ENCODE results near the gene SHROOM2. TPM values are rescaled to one million over a fixed set of nuclear protein-coding genes. Genes with fewer than 3 reads are reported as not detected.
"Not testable (repeated sequence)": the region's sequence is repeated elsewhere in the genome, so short reads cannot be mapped to it uniquely, and the experiment has no call there.

Gene SHROOM2
- total RNA-seq, 1 donor from 2014 or later, result 8.8 TPM

DNA sequence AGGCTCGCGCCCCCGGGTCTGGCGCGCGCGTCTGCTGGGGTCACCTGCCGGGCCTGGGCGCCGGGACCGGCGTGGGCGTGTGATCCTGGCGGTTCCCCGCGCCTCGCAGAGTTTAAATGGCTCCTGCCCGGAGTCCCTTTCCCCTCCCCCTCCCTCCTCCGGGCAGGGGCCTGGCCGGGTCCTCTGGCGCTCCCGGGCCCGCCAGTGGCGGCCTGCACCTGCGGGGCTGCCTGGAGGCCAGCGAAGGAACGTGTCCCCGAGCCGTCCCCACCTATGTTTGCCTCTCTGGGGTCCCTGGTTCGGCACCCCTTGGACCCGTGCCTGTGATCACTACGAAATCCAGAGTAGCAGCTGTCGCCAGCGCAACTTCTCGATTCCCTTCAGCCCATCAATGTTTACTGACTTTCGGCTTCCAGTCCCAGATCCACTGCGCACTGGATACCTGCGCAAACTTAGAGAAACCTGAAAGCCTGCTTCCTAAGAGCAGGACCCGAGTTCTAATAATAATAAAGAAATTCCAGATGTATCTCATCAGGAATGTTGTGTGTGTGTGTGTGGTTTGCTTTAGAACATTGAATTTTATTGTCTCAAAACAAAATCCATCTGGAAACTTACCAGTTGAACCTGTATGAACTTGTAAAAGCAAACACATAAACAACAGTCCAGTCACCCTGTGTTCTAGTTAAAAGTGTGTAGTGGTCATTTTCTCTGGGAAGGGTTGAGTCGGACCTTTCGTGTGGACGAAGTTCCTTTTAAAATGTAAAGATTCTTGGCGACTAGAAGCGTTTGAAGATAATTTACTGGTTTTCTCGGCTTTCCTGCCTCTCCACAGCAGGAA is 788 bp downstream of the SHROOM2 start:
- peak; percentile 29 for DNase-seq

DNA sequence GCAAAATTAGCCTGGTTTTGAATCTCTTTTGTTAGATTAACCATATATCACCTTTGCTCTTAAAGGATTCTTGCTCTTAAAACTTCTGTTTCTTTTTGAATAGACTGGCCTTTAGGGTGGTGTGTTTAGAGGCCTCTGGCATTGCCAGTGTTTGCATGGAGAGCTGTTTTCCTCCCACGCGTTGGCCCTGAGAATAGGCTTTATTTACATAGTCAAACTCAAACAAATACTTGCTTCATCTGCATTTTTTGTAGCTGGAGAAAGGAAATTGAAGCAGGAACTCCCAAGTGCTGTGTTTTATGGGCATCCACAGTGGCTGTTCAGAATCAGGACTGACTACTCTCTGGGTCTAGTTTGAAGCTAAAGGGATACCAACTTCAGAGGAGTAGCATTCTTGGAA is 2.7 kb downstream of the SHROOM2 start:
- peak; percentile 59 for DNase-seq

DNA sequence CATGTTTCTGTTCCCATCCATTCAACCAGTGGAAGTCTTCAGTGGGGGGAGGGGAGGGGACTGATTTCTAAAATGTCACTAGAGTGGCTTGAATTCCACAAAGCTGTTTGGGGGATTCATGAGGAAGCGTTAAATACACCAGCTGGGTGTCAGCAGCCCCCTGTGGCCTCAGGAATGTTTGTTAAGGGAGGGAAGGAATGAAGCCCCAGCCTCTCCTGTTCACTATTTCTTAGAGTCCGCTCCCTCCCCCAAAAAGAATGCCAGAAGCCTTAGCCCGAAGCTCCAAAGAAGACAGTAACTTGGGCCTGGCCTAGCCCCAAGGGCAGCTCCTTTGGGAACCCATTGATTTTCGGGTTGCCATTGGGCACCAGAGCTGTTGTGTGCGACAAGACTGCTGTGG is 3.3 kb downstream of the SHROOM2 start:
- no peak for DNase-seq

DNA sequence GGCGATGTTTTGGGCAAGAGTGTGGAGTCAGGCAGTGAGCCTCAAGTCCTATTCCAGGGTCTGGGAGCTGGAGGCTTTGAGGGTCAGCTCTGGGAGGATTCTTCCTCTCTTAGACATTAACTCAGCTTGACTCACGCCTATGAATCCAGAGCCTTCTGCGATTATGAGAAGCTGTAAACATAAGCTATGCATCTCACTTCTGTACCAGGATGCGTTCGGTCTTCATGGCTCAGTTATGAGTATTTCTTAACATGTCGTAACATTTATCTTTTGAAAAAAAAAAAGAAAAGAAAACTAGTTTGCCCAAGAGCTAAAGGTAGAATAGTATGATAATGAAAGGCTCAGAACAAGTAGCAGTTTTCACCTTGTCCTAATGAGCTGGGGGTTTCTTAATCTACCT is 4.6 kb downstream of the SHROOM2 start:
- no peak for DNase-seq

DNA sequence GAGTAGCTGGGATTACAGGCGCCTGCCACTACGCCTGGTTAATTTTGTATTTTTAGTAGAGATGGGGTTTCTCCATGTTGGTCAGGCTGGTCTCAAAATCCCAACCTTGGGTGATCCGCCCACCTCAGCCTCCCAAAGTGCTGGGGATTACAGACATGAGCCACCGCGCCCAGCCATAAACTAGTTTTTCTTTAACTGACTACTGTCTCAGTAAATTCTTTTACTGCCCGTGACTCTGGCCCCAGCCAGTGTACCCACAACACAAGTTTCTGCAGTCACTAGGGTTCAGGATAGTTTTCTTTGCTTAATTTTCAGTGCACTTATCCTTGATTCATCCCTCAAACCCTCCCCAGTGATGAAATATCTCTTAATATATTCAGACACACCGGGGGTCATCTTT is 8.3 kb downstream of the SHROOM2 start:
- no peak for DNase-seq

DNA sequence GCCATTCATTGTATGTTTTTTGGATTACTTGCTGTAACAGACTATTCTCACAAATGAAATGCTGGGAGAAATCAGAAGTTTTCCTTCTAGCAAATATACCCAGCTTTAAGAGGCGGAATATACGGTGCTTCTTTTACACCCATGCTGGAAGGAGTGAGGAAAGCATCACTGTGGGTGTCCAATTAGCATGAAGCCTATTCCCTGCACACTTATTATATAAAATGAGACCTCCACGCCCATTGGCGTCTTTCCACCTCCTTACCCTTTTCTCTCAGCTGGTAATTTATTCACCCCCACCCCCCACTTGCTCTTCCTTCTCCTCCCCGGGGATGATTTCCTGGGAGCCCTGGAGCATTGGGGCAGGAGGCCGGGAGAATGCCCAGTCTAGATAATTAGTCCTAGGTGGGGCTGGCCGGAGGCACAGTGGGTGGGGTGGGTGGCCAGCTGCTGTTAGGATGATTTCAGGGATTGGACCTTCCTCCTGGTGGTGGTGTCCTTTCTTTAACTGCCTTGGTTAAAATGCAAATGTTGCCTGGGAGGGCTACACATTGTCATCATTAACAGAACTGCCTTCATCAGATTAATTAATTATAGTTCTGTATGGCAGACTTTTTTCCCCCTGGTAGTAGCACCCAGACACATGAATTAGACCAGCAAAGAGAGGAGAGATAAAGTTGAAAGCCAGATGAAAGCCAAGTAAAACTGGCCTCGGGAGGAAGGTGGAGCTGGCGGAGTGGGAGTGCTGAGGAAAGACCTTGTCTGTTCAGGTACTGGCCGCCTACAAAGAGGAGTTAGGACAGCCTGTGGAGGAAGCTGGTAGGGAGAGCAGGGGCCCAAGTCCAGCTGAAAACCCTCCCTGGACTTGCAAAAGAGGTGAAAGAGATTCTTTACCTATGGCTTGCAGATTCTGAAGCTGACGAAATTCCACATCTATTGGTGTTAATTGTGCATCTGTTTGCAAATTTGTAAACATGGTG is 11.4 kb downstream of the SHROOM2 start:
- no peak for DNase-seq

DNA sequence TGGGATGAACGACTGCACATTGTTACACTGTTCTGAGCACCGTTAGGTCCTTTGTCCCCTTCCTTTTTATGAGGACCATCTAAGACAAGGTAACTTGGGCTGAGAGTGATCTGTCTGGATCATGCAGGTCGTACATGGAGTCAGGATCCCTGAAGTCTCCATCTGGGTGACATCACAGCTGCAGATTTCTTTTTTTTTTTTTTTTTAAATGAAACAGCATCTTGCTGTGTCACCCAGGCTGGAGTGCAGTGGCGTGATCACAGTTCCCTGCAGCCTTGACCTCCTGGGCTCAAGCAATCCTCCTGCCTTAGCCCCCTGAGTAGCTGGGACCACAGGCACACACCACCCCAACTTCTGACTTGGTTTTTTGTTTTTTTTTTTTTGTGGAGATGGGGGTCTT is 16.5 kb downstream of the SHROOM2 start:
- no peak for DNase-seq

DNA sequence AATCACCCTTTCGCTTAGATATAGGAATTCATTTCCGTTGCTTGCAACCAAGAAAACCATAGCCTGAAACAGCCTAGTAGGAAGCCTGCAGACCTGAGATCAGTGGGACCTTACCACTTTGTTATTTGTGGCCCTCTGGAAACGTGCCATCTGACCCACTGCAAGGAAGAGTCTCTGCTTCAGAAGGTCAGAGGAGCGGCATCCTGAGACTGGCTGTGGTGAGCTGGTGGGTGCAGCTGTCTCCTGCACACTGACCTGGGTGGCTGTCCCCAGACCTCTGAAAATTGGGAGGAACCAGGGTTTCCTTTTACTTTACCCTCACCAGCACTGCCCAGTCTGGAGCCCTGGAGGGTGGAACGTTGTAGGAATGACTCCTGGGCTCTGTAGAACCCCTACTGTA is 18.2 kb downstream of the SHROOM2 start:
- DNase-seq, result no peak

DNA sequence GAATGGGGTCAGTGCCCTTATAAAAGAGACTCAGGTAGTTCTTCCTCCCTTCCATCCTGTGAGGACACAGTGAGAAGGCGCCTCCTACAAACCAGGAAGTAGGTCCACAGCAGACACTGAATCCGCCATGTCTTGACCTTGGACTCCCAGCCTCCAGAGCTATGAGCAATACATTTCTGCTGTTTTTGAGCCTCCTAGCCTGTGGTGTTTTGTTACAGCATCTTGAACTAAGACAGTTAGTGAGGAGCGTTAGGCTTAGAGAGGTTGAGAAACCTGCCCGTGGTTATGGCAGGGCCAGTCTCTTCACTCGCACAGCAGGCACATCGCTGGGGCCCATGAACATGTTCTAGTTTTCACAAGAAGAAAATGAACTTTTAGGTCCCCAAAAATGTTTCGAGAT is 19.7 kb downstream of the SHROOM2 start:
- no peak for DNase-seq

DNA sequence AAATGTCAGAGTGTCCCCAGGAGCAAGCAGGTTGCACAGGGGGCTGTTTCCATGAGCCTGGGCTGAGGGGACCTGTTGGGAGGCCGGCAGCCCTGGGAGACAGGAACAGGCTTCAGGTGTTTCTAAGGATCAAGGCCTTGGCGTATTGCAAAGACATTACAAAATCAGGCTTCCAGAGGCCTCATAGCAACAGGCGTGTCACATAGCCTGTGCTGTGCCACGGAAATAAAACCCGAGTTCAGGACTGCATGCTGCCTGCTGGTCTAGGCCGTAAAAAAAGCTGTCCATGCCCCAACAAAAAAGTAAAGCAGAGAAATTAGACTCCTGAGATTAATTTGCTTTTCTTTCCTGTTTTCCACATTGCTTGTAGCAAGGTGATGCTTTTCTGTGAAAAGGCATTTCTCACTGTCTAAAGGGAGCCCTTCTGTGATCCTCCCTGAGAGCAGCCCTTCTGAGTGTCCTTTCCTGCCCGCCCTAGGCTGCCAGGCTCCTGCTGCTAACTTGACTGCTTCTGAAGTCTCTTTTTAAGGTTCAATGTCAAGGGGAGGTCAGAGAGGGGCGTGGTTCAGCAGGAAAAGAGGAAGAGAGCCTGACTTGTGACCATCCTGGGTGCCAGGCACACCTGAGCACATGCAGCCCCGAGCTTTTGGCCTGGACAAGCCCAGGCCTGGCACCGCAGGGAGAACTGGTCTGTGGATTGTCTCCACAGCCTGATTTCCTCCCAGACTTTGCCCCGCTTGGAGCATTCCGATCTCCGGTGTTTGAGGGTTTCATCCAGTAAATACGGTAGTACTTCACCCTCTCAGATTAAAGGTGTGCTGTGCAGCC is 21.3 kb downstream of the SHROOM2 start:
- DNase-seq, result no peak

DNA sequence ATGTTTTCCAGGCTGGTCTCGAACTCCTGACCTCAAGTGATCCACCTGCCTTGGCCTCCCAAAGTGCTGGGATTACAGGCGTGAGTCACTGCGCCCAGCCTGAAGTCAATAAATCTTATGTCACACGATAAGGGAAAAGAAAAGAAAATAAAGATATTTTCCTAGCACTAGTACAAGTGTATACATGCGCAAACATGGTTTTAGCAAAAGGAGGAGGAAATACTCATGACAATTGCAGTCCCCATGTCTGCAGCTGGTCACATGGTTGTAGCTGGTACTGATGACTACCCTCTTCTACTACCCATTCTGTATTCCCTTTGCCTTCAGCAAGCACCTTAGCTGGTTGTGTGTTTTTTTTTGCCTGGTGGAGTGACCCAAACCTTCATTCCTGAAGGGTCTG is 23.6 kb downstream of the SHROOM2 start:
- DNase-seq, result not testable (repeated sequence)

DNA sequence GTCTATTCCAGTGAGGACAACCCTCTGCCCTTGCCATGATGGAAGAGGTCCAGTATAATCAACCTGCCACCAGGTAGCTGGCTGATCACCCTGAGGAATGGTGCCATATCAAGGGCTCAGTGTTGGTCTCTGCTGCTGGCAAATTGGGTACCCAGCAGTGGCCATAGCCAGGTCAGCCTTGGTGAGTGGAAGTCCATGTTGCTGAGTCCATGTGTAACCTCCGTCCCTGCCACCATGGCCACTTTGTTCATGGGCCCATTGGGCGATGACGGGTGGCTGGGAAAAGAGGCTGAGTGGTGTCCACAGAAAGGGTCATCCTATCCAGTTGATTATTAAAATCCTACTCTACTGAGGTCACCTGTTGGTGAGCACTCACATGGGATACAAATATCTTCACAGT is 24.9 kb downstream of the SHROOM2 start:
- DNase-seq, result not testable (repeated sequence)

DNA sequence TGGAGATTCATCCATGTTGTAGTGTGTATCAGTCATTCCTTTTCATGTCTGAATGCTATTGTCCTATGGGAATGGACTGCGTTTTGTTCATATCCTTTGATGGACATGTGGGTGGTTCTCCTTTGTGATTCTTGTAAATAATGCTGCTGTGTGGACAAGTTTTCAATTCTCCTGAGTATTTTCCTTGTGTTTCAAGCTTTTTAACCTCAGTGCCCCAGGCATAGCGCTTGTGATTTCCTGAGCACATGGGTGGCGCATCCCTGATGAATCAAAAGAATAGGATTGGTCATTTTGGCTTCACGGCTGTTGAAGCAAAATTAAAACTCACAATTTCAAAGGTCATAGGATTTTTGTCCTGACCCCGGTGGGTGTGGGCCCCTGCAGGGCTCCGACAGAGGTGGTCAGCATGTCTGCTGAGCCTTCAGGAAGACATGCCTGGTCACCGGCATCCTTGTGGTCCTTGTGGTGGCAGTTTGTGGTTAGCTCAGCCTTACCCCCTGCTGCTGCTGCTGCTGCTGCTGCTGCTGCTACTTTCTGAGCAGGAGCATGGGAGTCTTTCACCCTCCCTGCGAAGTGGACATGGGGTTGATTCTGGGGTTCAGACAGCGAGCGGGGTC is 30.0 kb downstream of the SHROOM2 start:
- DNase-seq, result no peak

DNA sequence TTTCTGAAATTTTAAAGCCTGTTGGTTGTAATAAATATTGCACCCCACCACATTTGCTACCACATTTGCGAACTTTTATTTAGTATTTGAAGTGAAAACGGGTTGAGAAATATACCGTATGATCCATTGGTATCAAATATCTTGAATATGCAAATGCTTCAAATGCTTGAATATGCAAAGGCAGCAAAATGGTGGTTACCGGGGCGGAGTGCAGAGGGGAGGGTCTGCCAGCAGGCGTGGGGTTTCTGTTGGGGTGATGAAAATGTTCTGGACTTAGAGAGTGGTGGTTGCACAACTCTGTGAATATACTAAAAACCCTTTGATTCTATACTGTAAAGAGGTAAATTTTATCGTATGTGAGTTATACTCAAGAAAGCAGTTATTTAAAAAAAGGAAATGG is 35.3 kb downstream of the SHROOM2 start:
- no peak for DNase-seq

DNA sequence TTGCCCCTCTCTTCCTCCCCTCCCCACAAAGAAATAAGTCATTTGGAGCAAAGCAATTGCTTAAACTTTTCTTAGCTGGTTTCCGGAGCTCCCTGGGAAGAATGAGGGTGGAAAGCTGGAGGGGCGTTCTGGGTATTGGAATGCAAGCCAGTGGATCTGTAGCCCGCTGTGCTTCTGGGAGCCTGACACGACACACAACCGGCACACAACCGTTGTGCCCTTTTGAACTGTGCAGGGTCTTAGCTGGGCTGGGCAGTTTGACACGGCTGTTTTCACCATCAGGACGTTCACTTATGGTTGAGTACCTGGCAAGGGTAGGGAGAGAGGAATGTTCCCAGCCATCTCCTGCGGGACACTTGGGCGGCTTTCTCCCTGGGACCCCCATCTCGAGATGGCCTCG is 38.3 kb downstream of the SHROOM2 start:
- DNase-seq, result no peak

DNA sequence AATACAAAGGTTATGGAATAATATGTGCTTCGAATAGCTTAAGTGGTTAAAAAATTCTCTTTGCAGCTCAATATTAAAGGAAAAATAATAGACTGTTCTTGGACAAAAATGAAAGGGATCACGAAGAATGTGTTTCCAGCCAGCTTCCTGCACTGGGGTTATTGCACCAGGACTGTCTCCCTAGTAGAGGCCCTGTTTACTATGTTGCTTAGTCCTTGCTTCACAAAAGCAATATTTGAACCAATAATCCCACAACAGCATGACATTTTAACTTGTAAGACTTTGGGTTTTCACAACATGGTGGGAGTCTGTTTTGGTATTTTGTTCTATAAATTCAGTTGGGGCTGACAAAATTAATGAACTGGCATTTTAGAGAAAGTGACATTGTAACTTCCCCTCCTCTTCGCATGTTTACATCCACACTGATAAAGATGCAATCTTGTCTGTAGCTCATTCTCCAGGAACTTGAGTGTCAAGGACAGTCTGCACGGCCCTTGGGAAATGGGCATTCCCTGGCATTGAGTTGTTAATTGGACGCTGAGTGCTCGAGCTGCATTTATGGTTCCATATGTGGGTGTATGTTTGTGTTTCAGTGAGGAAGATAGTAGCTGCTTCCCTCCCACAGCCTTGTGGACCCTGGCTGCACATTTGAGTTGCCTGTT is 39.0 kb downstream of the SHROOM2 start:
- DNase-seq, result no peak

DNA sequence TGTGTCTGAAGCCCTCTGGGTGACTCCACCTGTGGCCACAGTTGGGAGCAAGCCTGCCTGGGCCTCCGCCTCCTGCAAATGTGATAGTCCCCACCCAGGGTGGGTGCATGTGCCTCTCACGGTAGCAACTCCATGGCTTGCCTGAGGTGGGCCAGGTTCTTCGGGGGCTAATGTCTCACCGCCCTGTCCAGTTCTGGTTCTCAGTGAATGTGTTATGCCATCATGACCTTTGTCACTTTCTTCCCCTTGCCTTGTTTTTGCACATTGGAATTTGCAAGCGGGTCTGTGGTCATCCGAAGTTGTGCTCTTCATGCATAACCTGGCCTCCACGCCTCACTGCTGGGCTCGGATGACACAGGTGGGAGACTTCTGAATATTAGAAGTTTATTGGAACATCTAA is 39.7 kb downstream of the SHROOM2 start:
- DNase-seq, result no peak

DNA sequence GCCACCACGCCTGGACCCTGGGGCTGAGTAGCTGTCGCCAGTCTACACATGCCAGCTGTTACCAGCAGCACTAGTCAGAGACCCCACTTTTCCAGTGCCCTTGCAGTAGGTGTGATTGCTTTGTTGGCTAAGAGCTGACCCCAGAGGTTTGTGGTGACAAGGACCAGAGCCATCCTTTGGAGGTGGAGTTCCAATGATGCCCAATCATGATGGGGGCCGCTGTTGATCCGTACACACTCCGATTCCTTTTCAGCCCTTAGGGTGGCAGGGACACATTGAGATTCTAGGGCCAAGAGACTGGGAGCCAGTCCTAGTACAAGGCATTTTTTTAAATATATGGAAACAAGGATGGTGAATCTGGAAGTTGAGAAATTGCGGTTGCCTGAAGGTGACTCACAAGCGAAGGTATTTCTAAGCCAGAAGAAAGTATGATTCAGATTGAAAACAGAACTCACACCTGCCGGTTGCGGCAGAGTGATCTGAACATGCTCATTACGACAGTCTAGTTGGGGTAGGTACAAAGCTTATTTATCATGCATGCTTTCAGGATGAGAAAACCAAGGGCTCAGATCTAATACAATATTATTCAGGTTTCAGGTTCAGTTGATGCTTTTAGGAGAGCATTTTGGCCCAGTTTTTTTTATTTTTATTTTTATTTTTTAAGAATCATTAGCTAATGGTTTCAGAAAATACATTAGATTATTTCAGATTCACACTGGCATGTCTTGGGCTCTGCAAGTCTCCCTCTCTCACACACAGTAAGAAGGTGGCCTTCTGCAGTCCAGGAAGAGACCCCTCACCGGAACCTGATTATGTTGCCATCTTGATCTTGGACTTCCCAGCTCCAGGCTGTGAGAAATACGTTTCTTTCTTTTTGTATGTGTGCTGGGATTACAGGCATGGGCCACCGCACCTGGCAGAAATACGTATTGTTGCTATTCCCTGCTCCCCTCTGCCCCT is 43.4 kb downstream of the SHROOM2 start:
- DNase-seq, result no peak

DNA sequence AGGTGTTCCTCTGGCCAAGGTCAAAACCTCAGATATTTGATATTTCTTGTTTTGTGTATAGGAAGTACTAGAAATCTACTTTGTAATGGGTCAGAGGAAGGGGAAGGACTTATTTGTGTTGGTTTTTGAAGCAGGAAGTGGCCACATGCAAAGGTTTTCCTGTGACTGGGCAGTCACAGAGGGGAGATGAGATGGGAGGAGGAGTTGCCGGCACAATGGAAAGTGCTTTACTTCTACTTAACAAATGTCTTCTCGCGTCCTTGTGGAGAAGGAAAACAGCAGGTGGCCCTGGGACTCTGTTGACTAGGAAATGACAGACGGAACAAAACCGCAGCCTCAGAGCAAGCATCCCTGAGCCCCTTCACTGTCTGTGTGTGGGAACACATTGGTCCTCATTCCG is 46.6 kb downstream of the SHROOM2 start:
- peak; percentile 71 for DNase-seq

DNA sequence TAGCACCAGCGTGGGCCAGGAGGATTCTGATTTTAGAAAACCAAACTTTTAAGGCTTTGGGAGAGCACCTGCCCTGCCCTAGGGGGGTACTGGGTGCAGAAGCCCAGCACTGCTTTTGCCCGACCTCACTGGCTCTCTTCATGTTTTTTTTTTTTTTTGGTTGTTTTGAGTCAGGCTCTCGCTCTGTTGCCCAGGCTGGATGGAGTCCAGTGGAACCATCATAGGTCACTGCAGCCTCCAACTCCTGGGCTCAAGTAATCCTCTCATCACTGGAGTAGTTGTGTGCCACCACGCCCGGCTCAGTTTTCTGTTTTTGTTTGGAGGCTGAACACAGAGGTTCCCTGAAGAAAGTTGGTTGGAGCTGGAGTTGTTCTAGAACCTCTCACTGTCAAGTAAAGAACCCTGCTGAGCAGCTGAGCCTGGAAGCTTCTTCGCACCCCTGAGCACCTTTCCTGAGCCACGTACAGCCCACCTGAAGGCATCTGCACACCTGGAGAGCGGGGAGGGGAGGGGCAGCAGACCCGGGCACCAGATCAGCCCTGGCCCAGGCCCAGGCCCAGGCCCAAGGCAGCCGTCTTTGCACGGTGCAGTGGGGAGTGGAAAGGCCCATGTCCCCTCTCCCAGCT is 49.5 kb downstream of the SHROOM2 start:
- DNase-seq, result no peak
